BE2C (cell line): ENCODE measurements around the gene INPP5B.
A peak's percentile ranks its signal among the peaks of the same experiment; 100 is the strongest.

Experiments used
- DNase-seq: peaks from one replicate; pipeline ENCODE4 v3.0.0-alpha.2; 2020
- H3K27me3 ChIP-seq: fragments of 250-450 bp; sonication (Bioruptor Pico); 2 replicates; pipeline ENCODE4 v1.5.1; 2020; ENCODE audit warnings: mild to moderate bottlenecking
- H3K36me3 ChIP-seq: fragments of 250-450 bp; sonication (Bioruptor Pico); 2 replicates; pipeline ENCODE4 v1.5.1; 2020; ENCODE audit warnings: mild to moderate bottlenecking
- H3K4me1 ChIP-seq: fragments of 250-450 bp; sonication (Bioruptor Pico); 2 replicates; pipeline ENCODE4 v1.5.1; 2020
- H3K4me3 ChIP-seq: 2 replicates; pipeline ENCODE4 v1.5.1; 2011; ENCODE audit warnings: low read depth, low read length
- H3K9me3 ChIP-seq: fragments of 250-450 bp; sonication (Bioruptor Pico); 2 replicates; pipeline ENCODE4 v1.5.1; 2020
- TF ChIP-seq, protein P1 (sequence below): IDR thresholded peaks from 2 replicates; pipeline ENCODE4 v1.5.1; 2012; ENCODE audit warnings: mild to moderate bottlenecking, low read depth, low read length

Gene INPP5B

DNA sequence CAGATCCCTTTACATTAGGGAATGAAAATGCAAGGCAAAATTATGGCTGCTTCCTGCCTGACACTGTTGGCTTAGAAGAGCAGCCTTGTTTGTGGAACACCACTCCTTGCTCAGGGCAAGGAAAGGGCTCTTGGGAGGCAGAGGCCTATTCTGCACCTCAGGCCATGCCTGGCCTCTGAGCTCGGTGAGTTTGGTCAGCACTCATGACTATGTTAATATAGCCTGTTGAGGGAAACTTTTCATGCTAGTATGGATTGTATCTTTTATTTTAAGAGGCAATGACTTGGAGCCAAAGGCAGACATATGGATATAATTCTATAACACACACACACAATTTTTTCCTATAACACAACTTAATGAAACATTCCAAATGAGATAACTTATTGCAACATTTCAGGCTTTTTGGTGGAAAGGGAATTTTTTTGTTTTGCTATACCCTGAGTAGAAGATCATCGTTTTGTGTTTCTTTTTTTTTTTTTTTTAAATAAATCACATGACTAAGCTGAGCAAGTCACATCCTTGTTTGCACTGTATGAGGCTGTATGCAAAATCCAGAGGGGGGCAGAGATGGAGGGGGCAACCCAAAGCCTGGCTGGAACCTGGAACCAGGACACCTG is 133.2 kb downstream of the INPP5B start:
- Histone ChIP-seq H3K9me3 (no peaks in the 10 kb centered on the region), H3K4me3 (no peak overlapping the region), H3K4me1 (no peaks in the 10 kb centered on the region), H3K27me3 (no peaks in the 10 kb centered on the region), H3K36me3 (no peaks in the 10 kb centered on the region)
- no peak for DNase-seq
- TF ChIP-seq, protein P1, sequence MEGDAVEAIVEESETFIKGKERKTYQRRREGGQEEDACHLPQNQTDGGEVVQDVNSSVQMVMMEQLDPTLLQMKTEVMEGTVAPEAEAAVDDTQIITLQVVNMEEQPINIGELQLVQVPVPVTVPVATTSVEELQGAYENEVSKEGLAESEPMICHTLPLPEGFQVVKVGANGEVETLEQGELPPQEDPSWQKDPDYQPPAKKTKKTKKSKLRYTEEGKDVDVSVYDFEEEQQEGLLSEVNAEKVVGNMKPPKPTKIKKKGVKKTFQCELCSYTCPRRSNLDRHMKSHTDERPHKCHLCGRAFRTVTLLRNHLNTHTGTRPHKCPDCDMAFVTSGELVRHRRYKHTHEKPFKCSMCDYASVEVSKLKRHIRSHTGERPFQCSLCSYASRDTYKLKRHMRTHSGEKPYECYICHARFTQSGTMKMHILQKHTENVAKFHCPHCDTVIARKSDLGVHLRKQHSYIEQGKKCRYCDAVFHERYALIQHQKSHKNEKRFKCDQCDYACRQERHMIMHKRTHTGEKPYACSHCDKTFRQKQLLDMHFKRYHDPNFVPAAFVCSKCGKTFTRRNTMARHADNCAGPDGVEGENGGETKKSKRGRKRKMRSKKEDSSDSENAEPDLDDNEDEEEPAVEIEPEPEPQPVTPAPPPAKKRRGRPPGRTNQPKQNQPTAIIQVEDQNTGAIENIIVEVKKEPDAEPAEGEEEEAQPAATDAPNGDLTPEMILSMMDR, result no peak

GRCh38 chr1:37811027-37811655 is 135.7 kb downstream of the INPP5B start:
- no peaks in the 10 kb centered on the region for H3K9me3 ChIP-seq
- peak; percentile 71 for DNase-seq
- H3K4me3 ChIP-seq, result no peak overlapping the region
- no peaks in the 10 kb centered on the region for H3K4me1 ChIP-seq
- TF ChIP-seq, protein P1, result peak; percentile 79
- peaks cover 6% of the 10 kb centered on the region; the same call in 1 of the 2 replicates for H3K36me3 ChIP-seq
- no peaks in the 10 kb centered on the region for H3K27me3 ChIP-seq
